A549 (cell line): ENCODE measurements around the gene ATG2A. TPM values are rescaled to one million over a fixed set of nuclear protein-coding genes. Genes with fewer than 3 reads are reported as not detected.

Experiments
- ATAC-seq, 2 experiments: fragments of 200-7000 bp in 1 of 2; fragments of >200 bp in 1 of 2; cut with Nextera tagmentation in 1 of 2; cut with Tn5 transposase in 1 of 2; 3 replicates each; pipeline versions ENCODE4 v1.8.0 to v1.9.1; 2018 to 2020; ENCODE audit warnings: mild to moderate bottlenecking in 1 of 2, moderate library complexity in 1 of 2
- CTCF ChIA-PET: fragments of 300-600 bp; sonication (Branson Sonifier 250); formaldehyde crosslinking; extraction: SDS; loops from one replicate; lab custom pipeline; 2021; ENCODE audit warnings: antibody characterized with exemption, inconsistent platforms; lab: Yijun Ruan, JAX
- POLR2A ChIA-PET: fragments of 350-600 bp; formaldehyde crosslinking; extraction: SDS; loops from one replicate; lab custom pipeline; 2021; ENCODE audit warnings: antibody characterized with exemption, inconsistent platforms; lab: Yijun Ruan, JAX
- DNase-seq, 2 experiments: peaks; one replicate each; pipeline versions ENCODE4 v3.0.0 to v3.0.0-alpha.2; 2011 to 2016; ENCODE audit warnings: low read depth in 1 of 2, low spot score in 1 of 2
- FAIRE-seq: peaks from 2 replicates; lab custom pipeline; 2011; peaks lifted over from hg19 to GRCh38; lab: Jason Lieb, UNC
- H3K27ac ChIP-seq, 2 experiments: fragments of >200 bp; sonication (Bioruptor Twin); formaldehyde crosslinking; 3 replicates each; pipeline ENCODE4 v1.5.1; 2016 to 2017
- H3K4me1 ChIP-seq: fragments of >200 bp; sonication (Bioruptor Twin); formaldehyde crosslinking; 3 replicates; pipeline ENCODE4 v1.6.1; 2016
- H3K4me2 ChIP-seq: fragments of >200 bp; sonication (Bioruptor Twin); formaldehyde crosslinking; 3 replicates; pipeline ENCODE4 v1.6.1; 2016
- H3K4me3 ChIP-seq: fragments of >200 bp; sonication (Bioruptor Twin); formaldehyde crosslinking; 3 replicates; pipeline ENCODE4 v1.5.1; 2016
- H3K9me3 ChIP-seq: fragments of >200 bp; sonication (Bioruptor Twin); formaldehyde crosslinking; 3 replicates; pipeline ENCODE4 v1.6.1; 2016
- BHLHE40 ChIP-seq: IDR thresholded peaks from 2 replicates; pipeline ENCODE4 v1.6.1; 2012; ENCODE audit warnings: low read depth, low read length, inconsistent platforms
- CBX2 ChIP-seq: fragments of 200-600 bp; sonication (generic); IDR thresholded peaks from 2 replicates; pipeline ENCODE4 v1.6.1; 2016; ENCODE audit warnings: low read depth, mild to moderate bottlenecking, borderline replicate concordance
- CHD4 ChIP-seq: fragments of 200-600 bp; sonication (generic); IDR thresholded peaks from 2 replicates; pipeline ENCODE4 v1.6.1; 2016; ENCODE audit warnings: antibody characterized with exemption, mild to moderate bottlenecking, borderline replicate concordance
- EP300 ChIP-seq, 2 experiments: fragments of >200 bp; sonication (Bioruptor Twin); formaldehyde crosslinking; IDR thresholded peaks; 2 replicates in 1 of 2; 3 replicates in 1 of 2; pipeline ENCODE4 v1.6.1; 2016 to 2017
- ESRRA ChIP-seq: fragments of 150-350 bp; IDR thresholded peaks from 2 replicates; pipeline ENCODE4 v1.6.1; 2014; ENCODE audit warnings: mild to moderate bottlenecking, low read length, borderline replicate concordance
- FOXS1 ChIP-seq: fragments of 250-450 bp; sonication (Bioruptor Pico); IDR thresholded peaks from 2 replicates; pipeline ENCODE4 v1.5.0; 2020; ENCODE audit warnings: mild to moderate bottlenecking, moderate library complexity
- GATA3 ChIP-seq: IDR thresholded peaks from 2 replicates; pipeline ENCODE4 v1.6.1; 2012; ENCODE audit warnings: borderline replicate concordance
- HEYL ChIP-seq: fragments of 250-450 bp; sonication (Bioruptor Pico); IDR thresholded peaks from 2 replicates; pipeline ENCODE4 v1.8.0; 2021; ENCODE audit warnings: mild to moderate bottlenecking, moderate library complexity
- HOXB5 ChIP-seq: fragments of 250-450 bp; sonication (Bioruptor Pico); IDR thresholded peaks from 2 replicates; pipeline ENCODE4 v1.5.0; 2020; ENCODE audit warnings: mild to moderate bottlenecking, moderate library complexity
- JUN ChIP-seq, 2 experiments: fragments of >200 bp; sonication (Bioruptor Twin); formaldehyde crosslinking; IDR thresholded peaks; 2 replicates in 1 of 2; 3 replicates in 1 of 2; pipeline ENCODE4 v1.6.1; 2016 to 2017
- KDM1A ChIP-seq: fragments of 200-600 bp; sonication (generic); IDR thresholded peaks from 2 replicates; pipeline ENCODE4 v1.6.1; 2016; ENCODE audit warnings: low read depth, mild to moderate bottlenecking
- NFE2L2 ChIP-seq: fragments of 150-350 bp; conservative IDR thresholded peaks from 2 replicates; pipeline ENCODE4 v1.6.1; 2014; ENCODE audit warnings: low read length
- NPAS2 ChIP-seq: fragments of 250-450 bp; sonication (Bioruptor Pico); IDR thresholded peaks from 2 replicates; pipeline ENCODE4 v1.8.0; 2022; ENCODE audit warnings: mild to moderate bottlenecking, moderate library complexity, borderline replicate concordance
- RAD21 ChIP-seq, 2 experiments: fragments of >200 bp in 1 of 2; sonication (Bioruptor Twin) in 1 of 2; formaldehyde crosslinking in 1 of 2; IDR thresholded peaks in 1 of 2; conservative IDR thresholded peaks in 1 of 2; 2 replicates in 1 of 2; 3 replicates in 1 of 2; pipeline ENCODE4 v1.6.1; 2012 to 2018; ENCODE audit warnings: inconsistent platforms in 1 of 2
- RCOR1 ChIP-seq: fragments of 150-350 bp; IDR thresholded peaks from 2 replicates; pipeline ENCODE4 v1.6.1; 2014; ENCODE audit warnings: antibody characterized with exemption, low read length, low read depth
- RFX5 ChIP-seq: fragments of 450-650 bp; IDR thresholded peaks from 2 replicates; pipeline ENCODE4 v1.7.1; 2014; ENCODE audit warnings: antibody characterized with exemption, mild to moderate bottlenecking, moderate library complexity
- SMC3 ChIP-seq: fragments of >200 bp; sonication (Bioruptor Twin); formaldehyde crosslinking; IDR thresholded peaks from 3 replicates; pipeline ENCODE4 v1.6.1; 2018; ENCODE audit warnings: inconsistent platforms
- SREBF2 ChIP-seq: fragments of 450-650 bp; IDR thresholded peaks from 2 replicates; pipeline ENCODE4 v1.6.1; 2014; ENCODE audit warnings: mild to moderate bottlenecking, moderate library complexity
- TFCP2L1 ChIP-seq: fragments of 250-450 bp; sonication (Bioruptor Pico); IDR thresholded peaks from 2 replicates; pipeline ENCODE4 v1.5.0; 2021; ENCODE audit warnings: mild to moderate bottlenecking
- ZFP36 ChIP-seq: fragments of 450-650 bp; IDR thresholded peaks from 2 replicates; pipeline ENCODE4 v1.6.1; 2014; ENCODE audit warnings: borderline replicate concordance; ENCODE audit not compliant: partially characterized antibody
- WGBS: methylation state at CpG from one replicate; pipeline ENCODE4 v1.1.6; 2017; ENCODE audit errors: missing lambda C conversion rate; 5-methylcytosine and 5-hydroxymethylcytosine counted together
- polyA plus RNA-seq, 4 experiments: library from polyadenylated mRNA; depleted of rRNA in 3 of 4; stranded (reverse); fragments of >200 nt; fragmentation: RNase III in 1 of 4; extraction: RNeasy Plus Mini Kit Qiagen cat#74134 plus additional on column Dnase treatment in 1 of 4; gene quantifications; 2 replicates in 3 of 4; 3 replicates in 1 of 4; pipeline ENCODE4 v1.2.3, GENCODE V29; 2011 to 2017
- TF ChIP-seq, protein P1 (sequence below): fragments of 250-450 bp; sonication (Bioruptor Pico); IDR thresholded peaks from 2 replicates; pipeline ENCODE4 v1.5.0; 2021; ENCODE audit warnings: mild to moderate bottlenecking, moderate library complexity, borderline replicate concordance
- TF ChIP-seq, protein P2 (sequence below): fragments of 200-600 bp; sonication (generic); IDR thresholded peaks from 2 replicates; pipeline ENCODE4 v1.6.1; 2016; ENCODE audit warnings: antibody characterized with exemption, mild to moderate bottlenecking, moderate library complexity
- TF ChIP-seq, protein P3 (sequence below): IDR thresholded peaks from 2 replicates; pipeline ENCODE4 v1.6.1; 2012
- TF ChIP-seq, protein P4 (sequence below): fragments of 450-650 bp; IDR thresholded peaks from 2 replicates; pipeline ENCODE4 v1.6.1; 2014; ENCODE audit warnings: antibody characterized with exemption

ATG2A gene
- polyA plus RNA-seq, 2 of the 4 experiments (the other 2 are of a cell fraction) = 3.1 to 13.4 TPM

DNA sequence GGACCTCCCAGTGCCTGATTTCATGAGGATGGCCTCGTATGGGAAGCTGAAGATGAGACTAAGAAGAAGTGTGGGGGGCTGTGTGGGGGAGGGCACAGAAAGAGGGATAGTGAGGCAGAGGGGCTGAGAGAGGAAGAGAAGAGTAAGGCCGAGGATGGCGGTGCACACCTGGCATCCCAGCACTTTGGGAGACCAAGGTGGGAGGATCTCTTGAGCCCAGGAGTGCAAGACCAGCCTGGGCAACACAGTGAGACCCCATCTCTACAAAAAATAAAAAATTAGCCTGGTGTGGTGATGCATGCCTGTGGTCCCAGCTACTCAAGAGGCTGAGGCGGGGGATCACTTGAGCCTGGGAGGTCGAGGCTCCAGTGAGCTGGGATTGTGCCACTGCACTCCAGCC lies 25.1 kb downstream of the ATG2A start:
- POLR2A ChIA-PET = no interaction called here
- TF ChIP-seq NFE2L2 (no peak), SMC3 (no peak), CHD4 (no peak), BHLHE40 (no peak), TFCP2L1 (CRISPR knock-in tag) (no peak), ESRRA (no peak), HOXB5 (CRISPR knock-in tag) (no peak), KDM1A (no peak), GATA3 (no peak), RAD21 (conservative IDR thresholded peaks at IDR 0.05 in 1 of 2, IDR thresholded peaks at IDR 0.05 in 1 of 2) (no peak), EP300 (IDR thresholded peaks at IDR 0.05) (no peak), SREBF2 (no peak), FOXS1 (CRISPR knock-in tag) (no peak)
- TF ChIP-seq, protein P1, sequence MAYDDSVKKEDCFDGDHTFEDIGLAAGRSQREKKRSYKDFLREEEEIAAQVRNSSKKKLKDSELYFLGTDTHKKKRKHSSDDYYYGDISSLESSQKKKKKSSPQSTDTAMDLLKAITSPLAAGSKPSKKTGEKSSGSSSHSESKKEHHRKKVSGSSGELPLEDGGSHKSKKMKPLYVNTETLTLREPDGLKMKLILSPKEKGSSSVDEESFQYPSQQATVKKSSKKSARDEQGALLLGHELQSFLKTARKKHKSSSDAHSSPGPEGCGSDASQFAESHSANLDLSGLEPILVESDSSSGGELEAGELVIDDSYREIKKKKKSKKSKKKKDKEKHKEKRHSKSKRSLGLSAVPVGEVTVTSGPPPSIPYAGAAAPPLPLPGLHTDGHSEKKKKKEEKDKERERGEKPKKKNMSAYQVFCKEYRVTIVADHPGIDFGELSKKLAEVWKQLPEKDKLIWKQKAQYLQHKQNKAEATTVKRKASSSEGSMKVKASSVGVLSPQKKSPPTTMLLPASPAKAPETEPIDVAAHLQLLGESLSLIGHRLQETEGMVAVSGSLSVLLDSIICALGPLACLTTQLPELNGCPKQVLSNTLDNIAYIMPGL = no peak
- TF ChIP-seq, protein P2, sequence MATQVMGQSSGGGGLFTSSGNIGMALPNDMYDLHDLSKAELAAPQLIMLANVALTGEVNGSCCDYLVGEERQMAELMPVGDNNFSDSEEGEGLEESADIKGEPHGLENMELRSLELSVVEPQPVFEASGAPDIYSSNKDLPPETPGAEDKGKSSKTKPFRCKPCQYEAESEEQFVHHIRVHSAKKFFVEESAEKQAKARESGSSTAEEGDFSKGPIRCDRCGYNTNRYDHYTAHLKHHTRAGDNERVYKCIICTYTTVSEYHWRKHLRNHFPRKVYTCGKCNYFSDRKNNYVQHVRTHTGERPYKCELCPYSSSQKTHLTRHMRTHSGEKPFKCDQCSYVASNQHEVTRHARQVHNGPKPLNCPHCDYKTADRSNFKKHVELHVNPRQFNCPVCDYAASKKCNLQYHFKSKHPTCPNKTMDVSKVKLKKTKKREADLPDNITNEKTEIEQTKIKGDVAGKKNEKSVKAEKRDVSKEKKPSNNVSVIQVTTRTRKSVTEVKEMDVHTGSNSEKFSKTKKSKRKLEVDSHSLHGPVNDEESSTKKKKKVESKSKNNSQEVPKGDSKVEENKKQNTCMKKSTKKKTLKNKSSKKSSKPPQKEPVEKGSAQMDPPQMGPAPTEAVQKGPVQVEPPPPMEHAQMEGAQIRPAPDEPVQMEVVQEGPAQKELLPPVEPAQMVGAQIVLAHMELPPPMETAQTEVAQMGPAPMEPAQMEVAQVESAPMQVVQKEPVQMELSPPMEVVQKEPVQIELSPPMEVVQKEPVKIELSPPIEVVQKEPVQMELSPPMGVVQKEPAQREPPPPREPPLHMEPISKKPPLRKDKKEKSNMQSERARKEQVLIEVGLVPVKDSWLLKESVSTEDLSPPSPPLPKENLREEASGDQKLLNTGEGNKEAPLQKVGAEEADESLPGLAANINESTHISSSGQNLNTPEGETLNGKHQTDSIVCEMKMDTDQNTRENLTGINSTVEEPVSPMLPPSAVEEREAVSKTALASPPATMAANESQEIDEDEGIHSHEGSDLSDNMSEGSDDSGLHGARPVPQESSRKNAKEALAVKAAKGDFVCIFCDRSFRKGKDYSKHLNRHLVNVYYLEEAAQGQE = no peak

DNA sequence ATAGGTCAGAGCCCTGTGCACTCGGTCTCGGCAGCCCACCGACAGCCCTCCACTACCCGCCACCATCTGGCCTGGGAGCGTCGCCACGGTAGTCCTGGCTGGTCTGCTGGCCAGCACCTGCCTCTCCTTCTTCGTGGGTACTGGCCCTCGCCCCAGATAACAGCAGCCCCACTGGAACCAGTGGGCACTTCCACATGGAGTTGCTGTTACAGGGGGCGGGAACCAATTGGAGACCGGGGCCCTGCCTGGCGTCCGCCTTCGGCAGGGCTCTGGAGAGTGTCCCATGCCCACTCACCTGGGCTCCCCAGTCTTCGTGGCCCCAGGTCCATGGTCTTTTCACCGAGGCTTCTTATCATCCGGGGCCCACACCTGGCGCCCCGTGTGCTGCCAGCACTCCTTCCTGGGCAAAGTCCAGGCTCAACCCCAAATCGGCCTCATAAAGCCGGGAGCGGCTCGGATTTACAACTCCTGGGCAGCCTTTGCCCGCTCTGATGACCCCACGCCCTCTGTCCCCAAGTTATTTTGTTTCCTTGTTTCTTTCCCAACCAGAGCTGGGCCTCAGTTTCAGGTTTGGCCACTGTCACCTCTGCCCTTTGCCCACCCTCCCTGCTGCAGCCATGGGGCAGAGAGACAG lies 25.7 kb downstream of the ATG2A start:
- no peak for ATAC-seq
- H3K9me3 ChIP-seq = no peaks in the 10 kb centered on the region
- no peak for DNase-seq
- 56% methylated on average over 25 of the region's 25 CpGs for WGBS
- POLR2A ChIA-PET = no interaction called here
- H3K4me1 ChIP-seq = peaks cover 78% of the 10 kb centered on the region
- FAIRE-seq = no peak
- CTCF ChIA-PET = interaction anchor here (2.0 to 31.5 kb wide), 6 partner anchors 9 to 123 kb away, joined by 8 to 1607 read pairs (median 74); partner anchors contain the start of genes ARL2, ATG2A, CDC42BPG and EHD1
- peak overlapping the region; percentile 85 for H3K4me2 ChIP-seq
- peak overlapping the region; percentile 49 for H3K4me3 ChIP-seq
- TF ChIP-seq KDM1A (no peak), ZFP36 (no peak), RFX5 (no peak), GATA3 (no peak), NPAS2 (CRISPR knock-in tag) (no peak), NFE2L2 (no peak), RCOR1 (no peak), CBX2 (no peak), HEYL (CRISPR knock-in tag) (no peak), JUN (IDR thresholded peaks at IDR 0.05) (no peak)
- TF ChIP-seq, protein P3, sequence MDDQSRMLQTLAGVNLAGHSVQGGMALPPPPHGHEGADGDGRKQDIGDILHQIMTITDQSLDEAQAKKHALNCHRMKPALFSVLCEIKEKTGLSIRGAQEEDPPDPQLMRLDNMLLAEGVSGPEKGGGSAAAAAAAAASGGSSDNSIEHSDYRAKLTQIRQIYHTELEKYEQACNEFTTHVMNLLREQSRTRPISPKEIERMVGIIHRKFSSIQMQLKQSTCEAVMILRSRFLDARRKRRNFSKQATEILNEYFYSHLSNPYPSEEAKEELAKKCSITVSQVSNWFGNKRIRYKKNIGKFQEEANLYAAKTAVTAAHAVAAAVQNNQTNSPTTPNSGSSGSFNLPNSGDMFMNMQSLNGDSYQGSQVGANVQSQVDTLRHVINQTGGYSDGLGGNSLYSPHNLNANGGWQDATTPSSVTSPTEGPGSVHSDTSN = no peak
- TF ChIP-seq, protein P4, sequence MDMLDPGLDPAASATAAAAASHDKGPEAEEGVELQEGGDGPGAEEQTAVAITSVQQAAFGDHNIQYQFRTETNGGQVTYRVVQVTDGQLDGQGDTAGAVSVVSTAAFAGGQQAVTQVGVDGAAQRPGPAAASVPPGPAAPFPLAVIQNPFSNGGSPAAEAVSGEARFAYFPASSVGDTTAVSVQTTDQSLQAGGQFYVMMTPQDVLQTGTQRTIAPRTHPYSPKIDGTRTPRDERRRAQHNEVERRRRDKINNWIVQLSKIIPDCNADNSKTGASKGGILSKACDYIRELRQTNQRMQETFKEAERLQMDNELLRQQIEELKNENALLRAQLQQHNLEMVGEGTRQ = no peak
- TF ChIP-seq, all 56 proteins: peak for 0
- peak overlapping the region; percentile 92 to 97 for H3K27ac ChIP-seq

More for the DNA sequence above, 25.1 kb downstream of the ATG2A start:
- no peak for FAIRE-seq
- H3K4me3 ChIP-seq = peak overlapping the region; percentile 49
- no peak for DNase-seq
- H3K4me1 ChIP-seq = peaks cover 77% of the 10 kb centered on the region
- CTCF ChIA-PET = interaction anchor here (2.0 to 31.5 kb wide), 6 partner anchors 8 to 122 kb away, joined by 8 to 1607 read pairs (median 74); partner anchors contain the start of genes ARL2, ATG2A, CDC42BPG and EHD1
- peak overlapping the region; percentile 85 for H3K4me2 ChIP-seq
- H3K9me3 ChIP-seq = no peaks in the 10 kb centered on the region
- 58% methylated on average over 5 of the region's 5 CpGs for WGBS
- no peak for ATAC-seq
- H3K27ac ChIP-seq = peak overlapping the region; percentile 92 to 97
